Measurements from ENCODE around the gene CISD1.

The CISD1 gene

GRCh38 chr10:58304099-58304633, 35.2 kb downstream of the CISD1 start:
- Histone ChIP-seq H3K4me3 (ENCODE audit: low read length) (no peak overlapping the region), H3K27me3 (ENCODE audit: insufficient read depth, low read length) (no peaks in the 10 kb centered on the region), H2AFZ (ENCODE audit: low read depth, low read length) (no peak overlapping the region)

DNA sequence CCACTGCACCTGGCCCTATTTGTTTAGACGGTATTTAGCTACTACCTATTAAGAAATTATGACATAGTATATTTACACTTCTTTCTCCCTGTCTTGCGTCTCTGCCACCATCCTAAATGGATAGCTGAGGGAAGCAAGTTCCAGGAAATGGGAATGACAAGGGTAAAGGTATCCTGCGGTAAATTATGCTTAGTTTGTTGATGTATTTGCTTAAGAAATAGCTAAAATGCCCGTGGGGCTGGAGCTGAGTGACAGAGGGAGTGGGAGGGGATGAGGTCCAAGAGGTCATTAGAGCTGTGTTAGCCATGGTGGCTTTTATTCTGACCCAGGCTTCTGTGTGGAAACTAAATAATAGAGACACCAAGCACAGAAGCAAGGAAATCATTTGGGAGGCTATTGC, 36.9 kb downstream of the CISD1 start:
- Histone ChIP-seq H3K36me3 (ENCODE audit: insufficient read depth, low read length) (no peaks in the 10 kb centered on the region), H3K27me3 (ENCODE audit: insufficient read depth, low read length) (no peaks in the 10 kb centered on the region), H3K9me3 (ENCODE audit: low read length) (no peaks in the 10 kb centered on the region), H3K4me1 (ENCODE audit: insufficient read depth, low read length) (no peaks in the 10 kb centered on the region), H3K4me3 (ENCODE audit: low read length) (no peak overlapping the region), H2AFZ (ENCODE audit: low read depth, low read length) (no peak overlapping the region)

More at GRCh38 chr10:58304099-58304633, 35.2 kb downstream of the CISD1 start:
- Histone ChIP-seq H3K4me1 (ENCODE audit: insufficient read depth, low read length) (no peaks in the 10 kb centered on the region), H3K36me3 (ENCODE audit: insufficient read depth, low read length) (no peaks in the 10 kb centered on the region), H3K9me3 (ENCODE audit: low read length) (no peaks in the 10 kb centered on the region)

- peaks cover 4% of the 10 kb centered on the region for H3K27me3 ChIP-seq (ENCODE audit: insufficient read depth, low read length)
- no peak overlapping the region for H2AFZ ChIP-seq (ENCODE audit: low read depth, low read length)
- no peak overlapping the region for H3K4me3 ChIP-seq (ENCODE audit: low read length)
- H3K4me1 ChIP-seq (ENCODE audit: insufficient read depth, low read length): no peaks in the 10 kb centered on the region
- H3K9me3 ChIP-seq (ENCODE audit: low read length): no peaks in the 10 kb centered on the region
- H3K36me3 ChIP-seq (ENCODE audit: insufficient read depth, low read length): no peaks in the 10 kb centered on the region
Observed at GRCh38 chr10:58307676-58308075, 38.7 kb downstream of the CISD1 start.

GRCh38 chr10:58311026-58311425, 42.1 kb downstream of the CISD1 start:
- Histone ChIP-seq H3K4me3 (ENCODE audit: low read length) (no peak overlapping the region), H3K4me1 (ENCODE audit: insufficient read depth, low read length) (no peaks in the 10 kb centered on the region), H3K9me3 (ENCODE audit: low read length) (no peaks in the 10 kb centered on the region), H3K27me3 (ENCODE audit: insufficient read depth, low read length) (peaks cover 4% of the 10 kb centered on the region), H2AFZ (ENCODE audit: low read depth, low read length) (no peak overlapping the region), H3K36me3 (ENCODE audit: insufficient read depth, low read length) (no peaks in the 10 kb centered on the region)

DNA sequence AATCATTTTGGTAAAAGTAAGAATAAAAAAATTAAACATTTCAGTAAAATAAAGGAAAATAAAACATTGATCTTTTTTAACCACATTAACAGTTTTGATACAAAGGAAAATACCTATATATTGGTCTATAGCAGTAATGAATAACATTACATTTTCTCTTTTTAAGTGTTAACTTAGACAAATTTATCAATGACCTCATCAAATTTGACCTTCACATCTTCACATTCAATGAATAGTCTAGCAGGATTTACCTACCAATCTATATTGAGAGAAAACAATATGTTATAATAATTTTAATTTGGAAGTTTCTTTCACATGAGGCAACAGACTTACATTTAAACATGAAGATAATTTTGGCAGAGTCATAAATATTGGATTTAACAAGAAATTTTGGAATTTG, 47.9 kb downstream of the CISD1 start:
- Histone ChIP-seq H3K4me3 (ENCODE audit: low read length) (no peak overlapping the region), H3K4me1 (ENCODE audit: insufficient read depth, low read length) (no peaks in the 10 kb centered on the region), H3K9me3 (ENCODE audit: low read length) (no peaks in the 10 kb centered on the region), H3K36me3 (ENCODE audit: insufficient read depth, low read length) (no peaks in the 10 kb centered on the region), H3K27me3 (ENCODE audit: insufficient read depth, low read length) (peaks cover 4% of the 10 kb centered on the region), H2AFZ (ENCODE audit: low read depth, low read length) (no peak overlapping the region)

DNA sequence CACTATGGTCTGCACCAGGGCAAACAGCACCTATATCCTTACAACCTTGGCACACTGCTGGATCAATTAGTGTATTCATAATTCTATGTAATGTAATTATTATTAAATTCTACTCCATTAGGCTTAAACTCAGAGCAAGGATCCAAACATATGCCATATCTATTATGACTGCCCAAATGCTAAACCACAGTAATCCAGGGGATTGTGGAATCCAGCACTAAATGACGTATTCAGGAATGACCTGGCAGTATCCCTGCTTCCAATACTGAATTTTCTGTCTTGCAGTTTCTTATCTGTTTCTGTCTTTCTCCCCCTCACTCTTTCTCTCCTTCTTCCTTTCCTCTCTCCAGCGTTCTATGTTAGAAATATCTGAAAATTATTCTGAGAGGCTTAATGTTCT, 49.4 kb downstream of the CISD1 start:
- Histone ChIP-seq H3K4me3 (ENCODE audit: low read length) (no peak overlapping the region), H3K9me3 (ENCODE audit: low read length) (no peaks in the 10 kb centered on the region), H3K27me3 (ENCODE audit: insufficient read depth, low read length) (no peaks in the 10 kb centered on the region), H3K36me3 (ENCODE audit: insufficient read depth, low read length) (no peaks in the 10 kb centered on the region), H2AFZ (ENCODE audit: low read depth, low read length) (no peak overlapping the region), H3K4me1 (ENCODE audit: insufficient read depth, low read length) (no peaks in the 10 kb centered on the region)

DNA sequence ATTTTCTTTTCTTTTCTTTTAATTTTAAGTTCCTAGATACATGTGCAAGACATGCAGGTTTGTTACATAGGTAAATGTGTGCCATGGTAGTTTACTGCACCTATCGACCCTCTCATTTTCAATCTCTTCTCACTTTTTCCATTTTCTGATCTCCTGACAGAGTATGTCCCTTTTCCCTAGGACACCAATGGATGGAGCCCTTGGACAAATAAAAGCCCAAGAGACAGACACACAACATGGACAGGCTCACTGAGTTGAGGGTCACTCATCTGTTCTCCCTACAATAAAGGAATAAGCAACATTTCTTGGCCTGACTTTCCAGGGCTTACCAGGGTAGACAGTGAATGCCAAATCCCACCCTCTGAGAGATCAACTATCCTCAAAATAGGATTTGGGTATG, 50.6 kb downstream of the CISD1 start:
- no peaks in the 10 kb centered on the region for H3K27me3 ChIP-seq (ENCODE audit: insufficient read depth, low read length)
- no peak overlapping the region for H3K4me3 ChIP-seq (ENCODE audit: low read length)
- no peaks in the 10 kb centered on the region for H3K36me3 ChIP-seq (ENCODE audit: insufficient read depth, low read length)
- H3K4me1 ChIP-seq (ENCODE audit: insufficient read depth, low read length): no peaks in the 10 kb centered on the region
- H3K9me3 ChIP-seq (ENCODE audit: low read length): no peaks in the 10 kb centered on the region
- no peak overlapping the region for H2AFZ ChIP-seq (ENCODE audit: low read depth, low read length)

GRCh38 chr10:58320351-58321049, 51.5 kb downstream of the CISD1 start:
- Histone ChIP-seq H3K36me3 (ENCODE audit: insufficient read depth, low read length) (no peaks in the 10 kb centered on the region), H2AFZ (ENCODE audit: low read depth, low read length) (no peak overlapping the region), H3K9me3 (ENCODE audit: low read length) (no peaks in the 10 kb centered on the region), H3K4me3 (ENCODE audit: low read length) (no peak overlapping the region), H3K27me3 (ENCODE audit: insufficient read depth, low read length) (no peaks in the 10 kb centered on the region), H3K4me1 (ENCODE audit: insufficient read depth, low read length) (no peaks in the 10 kb centered on the region)

- Histone ChIP-seq H2AFZ (ENCODE audit: low read depth, low read length) (no peak overlapping the region), H3K4me1 (ENCODE audit: insufficient read depth, low read length) (no peaks in the 10 kb centered on the region), H3K4me3 (ENCODE audit: low read length) (no peak overlapping the region)
Observed at GRCh38 chr10:58322072-58322834, 53.3 kb downstream of the CISD1 start.

GRCh38 chr10:58322835-58323209, 53.9 kb downstream of the CISD1 start:
- Histone ChIP-seq H2AFZ (ENCODE audit: low read depth, low read length) (no peak overlapping the region), H3K4me3 (ENCODE audit: low read length) (no peak overlapping the region), H3K4me1 (ENCODE audit: insufficient read depth, low read length) (no peaks in the 10 kb centered on the region), H3K36me3 (ENCODE audit: insufficient read depth, low read length) (no peaks in the 10 kb centered on the region), H3K9me3 (ENCODE audit: low read length) (no peaks in the 10 kb centered on the region), H3K27me3 (ENCODE audit: insufficient read depth, low read length) (no peaks in the 10 kb centered on the region)

More at GRCh38 chr10:58322072-58322834, 53.3 kb downstream of the CISD1 start:
- H3K27me3 ChIP-seq (ENCODE audit: insufficient read depth, low read length): no peaks in the 10 kb centered on the region
- H3K9me3 ChIP-seq (ENCODE audit: low read length): no peaks in the 10 kb centered on the region
- no peaks in the 10 kb centered on the region for H3K36me3 ChIP-seq (ENCODE audit: insufficient read depth, low read length)

- Histone ChIP-seq H2AFZ (ENCODE audit: low read depth, low read length) (no peak overlapping the region), H3K4me3 (ENCODE audit: low read length) (no peak overlapping the region), H3K36me3 (ENCODE audit: insufficient read depth, low read length) (no peaks in the 10 kb centered on the region), H3K4me1 (ENCODE audit: insufficient read depth, low read length) (no peaks in the 10 kb centered on the region), H3K9me3 (ENCODE audit: low read length) (no peaks in the 10 kb centered on the region), H3K27me3 (ENCODE audit: insufficient read depth, low read length) (peaks cover 5% of the 10 kb centered on the region)
Observed at GRCh38 chr10:58326967-58327381, 58.0 kb downstream of the CISD1 start.

- no peak overlapping the region for H3K4me3 ChIP-seq (ENCODE audit: low read length)
- H2AFZ ChIP-seq (ENCODE audit: low read depth, low read length): no peak overlapping the region
Observed at GRCh38 chr10:58328233-58328632, 59.3 kb downstream of the CISD1 start.

GRCh38 chr10:58330431-58330830, 61.5 kb downstream of the CISD1 start:
- Histone ChIP-seq H3K9me3 (ENCODE audit: low read length) (no peaks in the 10 kb centered on the region), H2AFZ (ENCODE audit: low read depth, low read length) (no peak overlapping the region), H3K4me3 (ENCODE audit: low read length) (no peak overlapping the region), H3K27me3 (ENCODE audit: insufficient read depth, low read length) (peaks cover 9% of the 10 kb centered on the region), H3K4me1 (ENCODE audit: insufficient read depth, low read length) (peaks cover 4% of the 10 kb centered on the region), H3K36me3 (ENCODE audit: insufficient read depth, low read length) (no peaks in the 10 kb centered on the region)

More at GRCh38 chr10:58328233-58328632, 59.3 kb downstream of the CISD1 start:
- Histone ChIP-seq H3K36me3 (ENCODE audit: insufficient read depth, low read length) (no peaks in the 10 kb centered on the region), H3K27me3 (ENCODE audit: insufficient read depth, low read length) (peaks cover 9% of the 10 kb centered on the region), H3K4me1 (ENCODE audit: insufficient read depth, low read length) (no peaks in the 10 kb centered on the region), H3K9me3 (ENCODE audit: low read length) (no peaks in the 10 kb centered on the region)

Measured in neuron (in vitro differentiated cells).